Measurements from ENCODE around the gene SLC9A9.
A peak's percentile ranks its signal among the peaks of the same experiment; 100 is the strongest.

SLC9A9 gene

GRCh38 chr3:143298886-143299535, 549.3 kb downstream of the SLC9A9 start:
- no peak overlapping the region for H3K4me3 ChIP-seq (ENCODE audit: low read length)
- no peak overlapping the region for H2AFZ ChIP-seq (ENCODE audit: low read length)
- no peaks in the 10 kb centered on the region for H4K20me1 ChIP-seq (ENCODE audit: insufficient read depth, low read length)
- H3K79me2 ChIP-seq (ENCODE audit: low read length): no peaks in the 10 kb centered on the region
- H3K4me2 ChIP-seq (ENCODE audit: low read depth, low read length): 0 out of 2 replicates have a peak overlapping the region, but pooled peaks have one; percentile 20
- DNase-seq: no peak
- no peaks in the 10 kb centered on the region for H3K27me3 ChIP-seq (replicated peaks; ENCODE audit: insufficient read depth, low read length)
- peaks cover 32% of the 10 kb centered on the region for H3K4me1 ChIP-seq (ENCODE audit: low read length)
- TF ChIP-seq, protein P1, sequence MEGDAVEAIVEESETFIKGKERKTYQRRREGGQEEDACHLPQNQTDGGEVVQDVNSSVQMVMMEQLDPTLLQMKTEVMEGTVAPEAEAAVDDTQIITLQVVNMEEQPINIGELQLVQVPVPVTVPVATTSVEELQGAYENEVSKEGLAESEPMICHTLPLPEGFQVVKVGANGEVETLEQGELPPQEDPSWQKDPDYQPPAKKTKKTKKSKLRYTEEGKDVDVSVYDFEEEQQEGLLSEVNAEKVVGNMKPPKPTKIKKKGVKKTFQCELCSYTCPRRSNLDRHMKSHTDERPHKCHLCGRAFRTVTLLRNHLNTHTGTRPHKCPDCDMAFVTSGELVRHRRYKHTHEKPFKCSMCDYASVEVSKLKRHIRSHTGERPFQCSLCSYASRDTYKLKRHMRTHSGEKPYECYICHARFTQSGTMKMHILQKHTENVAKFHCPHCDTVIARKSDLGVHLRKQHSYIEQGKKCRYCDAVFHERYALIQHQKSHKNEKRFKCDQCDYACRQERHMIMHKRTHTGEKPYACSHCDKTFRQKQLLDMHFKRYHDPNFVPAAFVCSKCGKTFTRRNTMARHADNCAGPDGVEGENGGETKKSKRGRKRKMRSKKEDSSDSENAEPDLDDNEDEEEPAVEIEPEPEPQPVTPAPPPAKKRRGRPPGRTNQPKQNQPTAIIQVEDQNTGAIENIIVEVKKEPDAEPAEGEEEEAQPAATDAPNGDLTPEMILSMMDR (IDR thresholded peaks at IDR 0.05; ENCODE audit: low read length): no peak
- no peak for TF ChIP-seq EZH2 (optimal IDR thresholded peaks at IDR 0.05; ENCODE audit: low read depth, low read length)
- TF ChIP-seq EZH2phosphoT487 (IDR thresholded peaks at IDR 0.05; ENCODE audit: low read length): no peak
- no peak overlapping the region for H3K9ac ChIP-seq (ENCODE audit: low read length)
- H3K9me2 ChIP-seq (replicated peaks; ENCODE audit: insufficient read depth, low read length): no peaks in the 10 kb centered on the region
- H3K36me3 ChIP-seq (replicated peaks; ENCODE audit: insufficient read depth, low read length): no peaks in the 10 kb centered on the region
- no peak overlapping the region for H3K27ac ChIP-seq (ENCODE audit: low read length)
- H3K9me3 ChIP-seq (replicated peaks; ENCODE audit: insufficient read depth, low read length): no peaks in the 10 kb centered on the region
- H3F3A ChIP-seq (ENCODE audit: insufficient read depth, low read length): peaks cover 7% of the 10 kb centered on the region

DNA sequence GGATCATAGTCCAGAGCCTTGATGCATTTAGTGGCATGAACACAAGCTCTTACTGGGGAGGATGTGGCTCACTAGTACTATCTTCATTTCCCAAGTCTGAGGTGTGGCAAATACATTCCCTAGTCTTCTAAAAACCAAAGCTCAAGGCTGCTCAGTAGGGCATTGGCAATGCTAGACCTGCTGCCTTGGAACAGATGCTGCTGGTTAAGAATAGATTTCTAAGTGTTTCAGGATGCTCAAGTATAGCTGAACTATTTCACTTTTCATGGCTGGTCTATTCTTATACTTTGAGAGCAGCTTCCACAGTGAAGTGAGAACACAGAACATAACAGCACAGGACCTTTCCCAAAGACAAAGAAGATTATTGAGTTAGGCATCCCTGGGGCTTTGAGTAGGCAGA, 549.9 kb downstream of the SLC9A9 start:
- Histone ChIP-seq H3K79me2 (ENCODE audit: low read length) (no peaks in the 10 kb centered on the region), H2AFZ (ENCODE audit: low read length) (no peak overlapping the region), H3K36me3 (replicated peaks; ENCODE audit: insufficient read depth, low read length) (no peaks in the 10 kb centered on the region), H3K9ac (ENCODE audit: low read length) (no peak overlapping the region), H4K20me1 (ENCODE audit: insufficient read depth, low read length) (no peaks in the 10 kb centered on the region), H3K9me3 (replicated peaks; ENCODE audit: insufficient read depth, low read length) (no peaks in the 10 kb centered on the region), H3K4me3 (ENCODE audit: low read length) (no peak overlapping the region), H3K27me3 (replicated peaks; ENCODE audit: insufficient read depth, low read length) (no peaks in the 10 kb centered on the region), H3K4me2 (ENCODE audit: low read depth, low read length) (peak overlapping the region; percentile 20; the same call in 1 of the 2 replicates), H3F3A (ENCODE audit: insufficient read depth, low read length) (peaks cover 8% of the 10 kb centered on the region), H3K9me2 (replicated peaks; ENCODE audit: insufficient read depth, low read length) (no peaks in the 10 kb centered on the region), H3K27ac (ENCODE audit: low read length) (peak overlapping the region; percentile 19; the same call in 1 of the 2 replicates), H3K4me1 (ENCODE audit: low read length) (peaks cover 32% of the 10 kb centered on the region)
- DNase-seq: peak; percentile 24
- TF ChIP-seq EZH2phosphoT487 (IDR thresholded peaks at IDR 0.05; ENCODE audit: low read length) (no peak), EZH2 (optimal IDR thresholded peaks at IDR 0.05; ENCODE audit: low read depth, low read length) (no peak)
- TF ChIP-seq, protein P1 (IDR thresholded peaks at IDR 0.05; ENCODE audit: low read length): no peak

DNA sequence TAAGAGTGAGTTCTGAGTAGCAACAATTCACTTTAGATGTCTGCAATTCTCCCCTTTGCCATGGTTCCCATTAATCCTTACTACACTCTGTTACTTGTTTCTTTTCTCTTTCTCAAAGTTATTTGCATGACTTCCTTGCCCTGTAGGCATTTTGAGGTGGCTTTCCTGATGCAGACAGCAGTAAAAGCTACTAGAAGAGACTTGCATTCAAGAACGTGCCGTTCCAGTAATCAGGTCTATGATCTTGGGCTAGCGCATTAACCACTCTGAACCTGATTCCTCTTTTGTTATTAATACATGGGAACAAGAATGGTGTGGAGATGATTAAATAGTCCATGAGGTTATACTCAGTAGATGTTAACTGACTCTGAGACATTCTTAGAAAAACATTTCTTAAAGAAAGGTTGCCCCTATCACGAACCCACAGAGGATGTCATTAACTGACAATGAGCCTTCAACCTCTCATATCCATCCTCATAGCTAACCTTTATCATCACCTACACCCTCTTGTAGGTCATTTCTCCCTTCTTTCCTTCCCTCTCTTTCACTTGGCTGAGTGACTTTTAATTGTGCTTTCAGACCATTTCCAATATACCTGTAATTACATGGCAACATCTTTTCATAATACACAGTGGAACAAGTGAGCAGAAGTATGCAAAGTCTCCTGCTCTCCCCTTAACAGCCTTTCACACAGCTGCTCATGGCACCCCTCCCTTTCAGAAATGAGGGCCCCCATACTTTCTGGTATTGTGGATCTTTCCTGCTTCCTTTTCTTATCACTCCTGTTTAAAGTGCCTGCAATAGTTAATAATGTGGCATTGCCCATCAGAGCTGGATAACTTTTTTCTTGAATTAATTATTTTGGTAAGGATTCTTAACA, 552.8 kb downstream of the SLC9A9 start:
- no peaks in the 10 kb centered on the region for H3K9me2 ChIP-seq (replicated peaks; ENCODE audit: insufficient read depth, low read length)
- H3K27ac ChIP-seq (ENCODE audit: low read length): peak overlapping the region; percentile 71; the same call in 1 of the 2 replicates
- H3F3A ChIP-seq (ENCODE audit: insufficient read depth, low read length): peaks cover 8% of the 10 kb centered on the region
- H3K4me3 ChIP-seq (ENCODE audit: low read length): no peak overlapping the region
- no peaks in the 10 kb centered on the region for H4K20me1 ChIP-seq (ENCODE audit: insufficient read depth, low read length)
- H2AFZ ChIP-seq (ENCODE audit: low read length): no peak overlapping the region
- no peak for TF ChIP-seq EZH2phosphoT487 (IDR thresholded peaks at IDR 0.05; ENCODE audit: low read length)
- no peak for TF ChIP-seq EZH2 (optimal IDR thresholded peaks at IDR 0.05; ENCODE audit: low read depth, low read length)
- TF ChIP-seq, protein P1 (IDR thresholded peaks at IDR 0.05; ENCODE audit: low read length): no peak
- peaks cover 32% of the 10 kb centered on the region for H3K4me1 ChIP-seq (ENCODE audit: low read length)
- DNase-seq: no peak
- peak overlapping the region; percentile 4; the same call in 1 of the 2 replicates for H3K9ac ChIP-seq (ENCODE audit: low read length)
- peak overlapping the region; percentile 57 for H3K4me2 ChIP-seq (ENCODE audit: low read depth, low read length)
- no peaks in the 10 kb centered on the region for H3K9me3 ChIP-seq (replicated peaks; ENCODE audit: insufficient read depth, low read length)
- H3K27me3 ChIP-seq (replicated peaks; ENCODE audit: insufficient read depth, low read length): no peaks in the 10 kb centered on the region
- no peaks in the 10 kb centered on the region for H3K36me3 ChIP-seq (replicated peaks; ENCODE audit: insufficient read depth, low read length)
- no peaks in the 10 kb centered on the region for H3K79me2 ChIP-seq (ENCODE audit: low read length)
